ENCODE data around the gene GRM8.
A peak's percentile ranks its signal among the peaks of the same experiment; 100 is the strongest.

Gene GRM8

DNA sequence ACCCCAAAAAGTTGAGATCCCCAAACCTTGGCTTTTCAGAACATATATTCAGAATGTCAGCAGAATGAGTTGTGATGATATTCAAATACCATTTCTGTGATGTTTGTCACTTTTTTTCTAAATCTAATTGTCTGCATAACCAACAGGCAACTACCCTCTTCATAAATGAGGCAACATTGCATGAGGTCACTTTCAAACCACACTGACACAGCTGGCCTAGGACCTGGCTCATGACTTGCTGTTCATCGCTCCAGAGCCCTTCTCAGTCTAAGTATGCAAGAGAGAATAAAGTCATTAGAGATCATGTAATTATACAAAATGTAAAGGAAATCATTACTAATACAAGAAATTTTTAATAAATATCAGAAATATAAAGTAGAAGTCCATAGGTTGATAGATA lies 681.9 kb downstream of the GRM8 start:
- H3K4me3 ChIP-seq (ENCODE audit: low read depth in 1 of 2, low read length in 2 of 2), result no peak overlapping the region
- no peak overlapping the region for H3K27ac ChIP-seq (ENCODE audit: low read length)
- H3K9ac ChIP-seq (ENCODE audit: low read depth, low read length), result no peak overlapping the region
- H3K4me1 ChIP-seq (ENCODE audit: insufficient read depth, low read length), result peaks cover 18% of the 10 kb centered on the region
- H2AFZ ChIP-seq (ENCODE audit: low read depth, low read length), result no peak overlapping the region
- no peaks in the 10 kb centered on the region for H3K79me2 ChIP-seq (ENCODE audit: insufficient read depth, low read length)
- H3K27me3 ChIP-seq (ENCODE audit: insufficient read depth, low read length, poor library complexity), result no peaks in the 10 kb centered on the region
- H3K36me3 ChIP-seq (ENCODE audit: insufficient read depth, low read length), result no peaks in the 10 kb centered on the region
- TF ChIP-seq, protein P1, sequence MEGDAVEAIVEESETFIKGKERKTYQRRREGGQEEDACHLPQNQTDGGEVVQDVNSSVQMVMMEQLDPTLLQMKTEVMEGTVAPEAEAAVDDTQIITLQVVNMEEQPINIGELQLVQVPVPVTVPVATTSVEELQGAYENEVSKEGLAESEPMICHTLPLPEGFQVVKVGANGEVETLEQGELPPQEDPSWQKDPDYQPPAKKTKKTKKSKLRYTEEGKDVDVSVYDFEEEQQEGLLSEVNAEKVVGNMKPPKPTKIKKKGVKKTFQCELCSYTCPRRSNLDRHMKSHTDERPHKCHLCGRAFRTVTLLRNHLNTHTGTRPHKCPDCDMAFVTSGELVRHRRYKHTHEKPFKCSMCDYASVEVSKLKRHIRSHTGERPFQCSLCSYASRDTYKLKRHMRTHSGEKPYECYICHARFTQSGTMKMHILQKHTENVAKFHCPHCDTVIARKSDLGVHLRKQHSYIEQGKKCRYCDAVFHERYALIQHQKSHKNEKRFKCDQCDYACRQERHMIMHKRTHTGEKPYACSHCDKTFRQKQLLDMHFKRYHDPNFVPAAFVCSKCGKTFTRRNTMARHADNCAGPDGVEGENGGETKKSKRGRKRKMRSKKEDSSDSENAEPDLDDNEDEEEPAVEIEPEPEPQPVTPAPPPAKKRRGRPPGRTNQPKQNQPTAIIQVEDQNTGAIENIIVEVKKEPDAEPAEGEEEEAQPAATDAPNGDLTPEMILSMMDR (IDR thresholded peaks at IDR 0.05; ENCODE audit: borderline replicate concordance, extremely low read depth, low read length, poor library complexity, severe bottlenecking), result no peak
- no peak for TF ChIP-seq EZH2 (IDR thresholded peaks at IDR 0.05; ENCODE audit: borderline replicate concordance, low read depth, low read length, severe bottlenecking)
- no peak for ATAC-seq (ENCODE audit: insufficient read depth, low read depth)
- no peak for DNase-seq
- H3K9me3 ChIP-seq (ENCODE audit: insufficient read depth, low read length, severe bottlenecking), result no peaks in the 10 kb centered on the region
- no peak overlapping the region for H3K4me2 ChIP-seq (ENCODE audit: insufficient read depth, low read length)
- no peaks in the 10 kb centered on the region for H4K20me1 ChIP-seq (ENCODE audit: insufficient read depth, low read length)

DNA sequence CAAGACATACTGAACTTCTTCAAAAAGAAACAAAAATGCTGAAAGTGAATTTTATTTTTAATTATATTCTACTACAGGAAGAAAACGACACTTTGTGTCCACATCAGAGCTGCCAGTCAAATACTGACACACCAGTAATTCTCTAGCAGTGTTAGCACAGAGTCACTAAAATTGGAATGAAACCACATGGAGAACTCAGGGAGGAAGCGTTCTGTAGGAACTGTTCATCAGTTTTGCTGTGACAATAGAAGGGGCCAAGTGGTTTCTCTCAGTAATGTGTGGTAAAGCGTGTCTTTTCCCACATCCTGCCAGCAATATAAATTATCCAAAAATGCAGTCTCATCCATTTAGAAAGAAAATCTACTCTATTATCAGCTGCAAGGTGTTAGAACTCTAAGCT lies 683.3 kb downstream of the GRM8 start:
- Histone ChIP-seq H3K4me3 (ENCODE audit: low read depth in 1 of 2, low read length in 2 of 2) (no peak overlapping the region), H3K27me3 (ENCODE audit: insufficient read depth, low read length, poor library complexity) (no peaks in the 10 kb centered on the region), H3K36me3 (ENCODE audit: insufficient read depth, low read length) (no peaks in the 10 kb centered on the region), H4K20me1 (ENCODE audit: insufficient read depth, low read length) (no peaks in the 10 kb centered on the region), H3K4me2 (ENCODE audit: insufficient read depth, low read length) (no peak overlapping the region), H2AFZ (ENCODE audit: low read depth, low read length) (no peak overlapping the region), H3K79me2 (ENCODE audit: insufficient read depth, low read length) (no peaks in the 10 kb centered on the region), H3K4me1 (ENCODE audit: insufficient read depth, low read length) (peaks cover 18% of the 10 kb centered on the region), H3K9ac (ENCODE audit: low read depth, low read length) (no peak overlapping the region), H3K27ac (ENCODE audit: low read length) (peak overlapping the region; percentile 30; the same call in 1 of the 2 replicates), H3K9me3 (ENCODE audit: insufficient read depth, low read length, severe bottlenecking) (no peaks in the 10 kb centered on the region)
- ATAC-seq (ENCODE audit: insufficient read depth, low read depth) (peak; percentile 90), DNase-seq (peak; percentile 14)
- TF ChIP-seq, protein P1 (IDR thresholded peaks at IDR 0.05; ENCODE audit: borderline replicate concordance, extremely low read depth, low read length, poor library complexity, severe bottlenecking), result no peak
- no peak for TF ChIP-seq EZH2 (IDR thresholded peaks at IDR 0.05; ENCODE audit: borderline replicate concordance, low read depth, low read length, severe bottlenecking)

DNA sequence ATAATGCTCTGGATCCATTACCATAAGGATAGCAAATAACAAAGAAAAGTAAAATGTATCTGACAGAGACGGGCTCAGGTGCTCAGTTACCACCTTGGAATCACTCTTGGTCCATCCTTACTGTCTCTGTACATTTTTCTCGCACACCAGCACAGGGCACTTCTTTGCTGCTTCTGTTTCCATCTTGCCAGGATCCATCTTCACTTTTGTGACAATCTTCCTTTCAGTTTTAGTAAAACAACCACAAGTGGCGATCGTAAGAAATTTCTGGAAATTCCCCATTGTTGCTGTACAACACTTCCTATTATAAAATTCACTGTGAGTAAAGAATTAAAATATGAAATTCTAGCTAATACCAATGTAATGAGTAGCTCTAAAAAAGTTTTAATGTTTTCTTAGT lies 695.5 kb downstream of the GRM8 start:
- Histone ChIP-seq H3K4me3 (ENCODE audit: low read depth in 1 of 2, low read length in 2 of 2) (no peak overlapping the region), H3K36me3 (ENCODE audit: insufficient read depth, low read length) (no peaks in the 10 kb centered on the region), H3K9ac (ENCODE audit: low read depth, low read length) (no peak overlapping the region), H4K20me1 (ENCODE audit: insufficient read depth, low read length) (no peaks in the 10 kb centered on the region), H3K27me3 (ENCODE audit: insufficient read depth, low read length, poor library complexity) (no peaks in the 10 kb centered on the region), H3K79me2 (ENCODE audit: insufficient read depth, low read length) (no peaks in the 10 kb centered on the region), H3K4me1 (ENCODE audit: insufficient read depth, low read length) (no peaks in the 10 kb centered on the region), H3K9me3 (ENCODE audit: insufficient read depth, low read length, severe bottlenecking) (no peaks in the 10 kb centered on the region), H3K27ac (ENCODE audit: low read length) (no peak overlapping the region), H3K4me2 (ENCODE audit: insufficient read depth, low read length) (no peak overlapping the region), H2AFZ (ENCODE audit: low read depth, low read length) (no peak overlapping the region)
- TF ChIP-seq EZH2 (IDR thresholded peaks at IDR 0.05; ENCODE audit: borderline replicate concordance, low read depth, low read length, severe bottlenecking), result no peak
- TF ChIP-seq, protein P1 (IDR thresholded peaks at IDR 0.05; ENCODE audit: borderline replicate concordance, extremely low read depth, low read length, poor library complexity, severe bottlenecking), result no peak
- ATAC-seq (ENCODE audit: insufficient read depth, low read depth) (no peak), DNase-seq (no peak)

DNA sequence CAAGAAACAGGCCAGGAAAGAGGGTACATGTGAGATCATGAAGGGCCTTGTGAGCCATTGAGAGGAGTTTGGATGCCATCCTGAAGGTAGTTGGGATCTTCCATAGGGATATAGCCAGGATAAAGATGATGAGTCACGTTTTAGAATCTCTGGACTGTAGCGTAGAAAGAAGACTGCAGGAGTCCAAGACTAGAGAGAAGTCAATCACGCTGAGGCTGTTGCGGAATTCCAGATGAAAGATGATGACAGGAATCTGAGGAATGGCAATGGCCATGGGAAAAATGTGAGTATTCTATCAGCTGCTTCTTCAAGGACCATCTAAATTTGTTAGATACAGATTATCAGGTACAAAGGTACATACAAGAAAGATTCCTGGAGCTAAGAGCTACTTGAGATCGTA lies 711.3 kb downstream of the GRM8 start:
- H3K27ac ChIP-seq (ENCODE audit: low read length), result no peak overlapping the region
- H3K27me3 ChIP-seq (ENCODE audit: insufficient read depth, low read length, poor library complexity), result no peaks in the 10 kb centered on the region
- H3K4me2 ChIP-seq (ENCODE audit: insufficient read depth, low read length), result no peak overlapping the region
- no peak overlapping the region for H3K9ac ChIP-seq (ENCODE audit: low read depth, low read length)
- DNase-seq, result no peak
- H4K20me1 ChIP-seq (ENCODE audit: insufficient read depth, low read length), result no peaks in the 10 kb centered on the region
- no peak for TF ChIP-seq EZH2 (IDR thresholded peaks at IDR 0.05; ENCODE audit: borderline replicate concordance, low read depth, low read length, severe bottlenecking)
- TF ChIP-seq, protein P1 (IDR thresholded peaks at IDR 0.05; ENCODE audit: borderline replicate concordance, extremely low read depth, low read length, poor library complexity, severe bottlenecking), result no peak
- H3K36me3 ChIP-seq (ENCODE audit: insufficient read depth, low read length), result no peaks in the 10 kb centered on the region
- no peaks in the 10 kb centered on the region for H3K79me2 ChIP-seq (ENCODE audit: insufficient read depth, low read length)
- no peaks in the 10 kb centered on the region for H3K4me1 ChIP-seq (ENCODE audit: insufficient read depth, low read length)
- H3K4me3 ChIP-seq (ENCODE audit: low read depth in 1 of 2, low read length in 2 of 2), result no peak overlapping the region
- H2AFZ ChIP-seq (ENCODE audit: low read depth, low read length), result no peak overlapping the region
- no peak for ATAC-seq (ENCODE audit: insufficient read depth, low read depth)
- H3K9me3 ChIP-seq (ENCODE audit: insufficient read depth, low read length, severe bottlenecking), result no peaks in the 10 kb centered on the region

Measured in DND-41 (cell line).